PC-3 (cell line): ENCODE measurements around the gene RFTN1. TPM values are rescaled to one million over a fixed set of nuclear protein-coding genes. Genes with fewer than 3 reads are reported as not detected.

Source experiments
- ATAC-seq: fragments of 200-7000 bp; cut with Tn5 transposase; 2 replicates; pipeline ENCODE4 v1.9.1; 2020; ENCODE audit warnings: mild to moderate bottlenecking, moderate library complexity
- BruUV-seq: library from RNA; stranded (reverse); fragments of 400-500 nt; replicated peaks from 2 replicates; lab custom pipeline; 2021; lab: Mats Ljungman, UMichigan
- CTCF ChIA-PET: fragments of 300-600 bp; sonication (Branson Sonifier 250); formaldehyde crosslinking; loops from one replicate; lab custom pipeline; 2022; ENCODE audit warnings: antibody characterized with exemption; lab: Charles Lee
- POLR2A ChIA-PET: fragments of 300-600 bp; sonication (Branson Sonifier 250); formaldehyde crosslinking; loops from one replicate; lab custom pipeline; 2022; ENCODE audit warnings: antibody characterized with exemption; ENCODE audit not compliant: unreplicated experiment; lab: Charles Lee
- DNase-seq: peaks from one replicate; pipeline ENCODE4 v3.0.0-alpha.2; 2015
- H2AFZ ChIP-seq: fragments of 300-600 bp; sonication (generic); 2 replicates; pipeline ENCODE4 v1.6.0; 2016; ENCODE audit warnings: antibody characterized with exemption, low read length
- H3F3A ChIP-seq: fragments of 300-600 bp; sonication (generic); one replicate; pipeline ENCODE4 v1.6.0; 2017; ENCODE audit warnings: antibody characterized with exemption, low read length, control low read depth, mild to moderate bottlenecking; ENCODE audit not compliant: unreplicated experiment
- H3K27ac ChIP-seq: fragments of 300-600 bp; sonication (generic); 2 replicates; pipeline ENCODE4 v1.5.1; 2016; ENCODE audit warnings: mild to moderate bottlenecking, low read length
- H3K27me3 ChIP-seq: fragments of 300-600 bp; sonication (generic); 2 replicates; pipeline ENCODE4 v1.6.1; 2016; ENCODE audit warnings: low read length, mixed read lengths
- H3K36me3 ChIP-seq: fragments of 300-600 bp; sonication (generic); 2 replicates; pipeline ENCODE4 v1.6.1; 2016; ENCODE audit warnings: low read depth, mixed run types, low read length, mixed read lengths
- H3K4me1 ChIP-seq: fragments of 300-600 bp; sonication (generic); 2 replicates; pipeline ENCODE4 v1.5.1; 2016; ENCODE audit warnings: low read length; ENCODE audit not compliant: insufficient read depth
- H3K4me2 ChIP-seq: fragments of 300-600 bp; sonication (generic); 2 replicates; pipeline ENCODE4 v1.6.0; 2016; ENCODE audit warnings: low read length
- H3K4me3 ChIP-seq: fragments of 300-600 bp; sonication (generic); 2 replicates; pipeline ENCODE4 v1.5.1; 2016; ENCODE audit warnings: mild to moderate bottlenecking, low read length, mixed read lengths
- H3K79me2 ChIP-seq: fragments of 300-600 bp; sonication (generic); 2 replicates; pipeline ENCODE4 v1.6.1; 2017; ENCODE audit warnings: low read length, mixed read lengths
- H3K9ac ChIP-seq: fragments of 300-600 bp; sonication (generic); 2 replicates; pipeline ENCODE4 v1.6.0; 2016; ENCODE audit warnings: mild to moderate bottlenecking, low read length
- H3K9me2 ChIP-seq: fragments of 300-600 bp; sonication (generic); replicated peaks from 2 replicates; pipeline ENCODE4 v1.6.1; 2016; ENCODE audit warnings: mixed run types, low read length, mixed read lengths
- H3K9me3 ChIP-seq: fragments of 300-600 bp; sonication (generic); 2 replicates; pipeline ENCODE4 v1.6.1; 2016; ENCODE audit warnings: low read length, mixed read lengths
- H4K20me1 ChIP-seq: fragments of 300-600 bp; sonication (generic); 2 replicates; pipeline ENCODE4 v1.6.1; 2016; ENCODE audit warnings: low read length, mixed read lengths
- EZH2 ChIP-seq: fragments of 300-600 bp; sonication (generic); IDR thresholded peaks from one replicate; pipeline ENCODE4 v1.6.1; 2017; ENCODE audit warnings: antibody characterized with exemption, mild to moderate bottlenecking, low read length; ENCODE audit not compliant: unreplicated experiment
- EZH2phosphoT487 ChIP-seq: fragments of 300-600 bp; sonication (generic); IDR thresholded peaks from 2 replicates; pipeline ENCODE4 v1.6.1; 2018; ENCODE audit warnings: mild to moderate bottlenecking, antibody characterized with exemption, low read length, borderline replicate concordance
- intact Hi-C: fragments of 100-400 bp; cut with micrococcal nuclease; formaldehyde crosslinking; loops from 2 replicates; pipeline ENCODE4 v1.9.0; 2023
- total RNA-seq: library from RNA; depleted of rRNA; stranded (reverse); fragments of >200 nt; gene quantifications from 2 replicates; pipeline ENCODE4 v1.2.3, GENCODE V29; 2014
- TF ChIP-seq, protein P1 (sequence below): fragments of 300-600 bp; sonication (generic); conservative IDR thresholded peaks from 2 replicates; pipeline ENCODE4 v1.5.1; 2017; ENCODE audit warnings: antibody characterized with exemption, low read depth, mild to moderate bottlenecking, low read length

The RFTN1 gene
- total RNA-seq, 1 experiment from 2014 or later, result 9.7 TPM

GRCh38 chr3:16426029-16426400 lies 87.5 kb downstream of the RFTN1 start:
- TF ChIP-seq EZH2phosphoT487, result no peak
- TF ChIP-seq, protein P1, sequence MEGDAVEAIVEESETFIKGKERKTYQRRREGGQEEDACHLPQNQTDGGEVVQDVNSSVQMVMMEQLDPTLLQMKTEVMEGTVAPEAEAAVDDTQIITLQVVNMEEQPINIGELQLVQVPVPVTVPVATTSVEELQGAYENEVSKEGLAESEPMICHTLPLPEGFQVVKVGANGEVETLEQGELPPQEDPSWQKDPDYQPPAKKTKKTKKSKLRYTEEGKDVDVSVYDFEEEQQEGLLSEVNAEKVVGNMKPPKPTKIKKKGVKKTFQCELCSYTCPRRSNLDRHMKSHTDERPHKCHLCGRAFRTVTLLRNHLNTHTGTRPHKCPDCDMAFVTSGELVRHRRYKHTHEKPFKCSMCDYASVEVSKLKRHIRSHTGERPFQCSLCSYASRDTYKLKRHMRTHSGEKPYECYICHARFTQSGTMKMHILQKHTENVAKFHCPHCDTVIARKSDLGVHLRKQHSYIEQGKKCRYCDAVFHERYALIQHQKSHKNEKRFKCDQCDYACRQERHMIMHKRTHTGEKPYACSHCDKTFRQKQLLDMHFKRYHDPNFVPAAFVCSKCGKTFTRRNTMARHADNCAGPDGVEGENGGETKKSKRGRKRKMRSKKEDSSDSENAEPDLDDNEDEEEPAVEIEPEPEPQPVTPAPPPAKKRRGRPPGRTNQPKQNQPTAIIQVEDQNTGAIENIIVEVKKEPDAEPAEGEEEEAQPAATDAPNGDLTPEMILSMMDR, result no peak
- TF ChIP-seq EZH2, result no peak

DNA sequence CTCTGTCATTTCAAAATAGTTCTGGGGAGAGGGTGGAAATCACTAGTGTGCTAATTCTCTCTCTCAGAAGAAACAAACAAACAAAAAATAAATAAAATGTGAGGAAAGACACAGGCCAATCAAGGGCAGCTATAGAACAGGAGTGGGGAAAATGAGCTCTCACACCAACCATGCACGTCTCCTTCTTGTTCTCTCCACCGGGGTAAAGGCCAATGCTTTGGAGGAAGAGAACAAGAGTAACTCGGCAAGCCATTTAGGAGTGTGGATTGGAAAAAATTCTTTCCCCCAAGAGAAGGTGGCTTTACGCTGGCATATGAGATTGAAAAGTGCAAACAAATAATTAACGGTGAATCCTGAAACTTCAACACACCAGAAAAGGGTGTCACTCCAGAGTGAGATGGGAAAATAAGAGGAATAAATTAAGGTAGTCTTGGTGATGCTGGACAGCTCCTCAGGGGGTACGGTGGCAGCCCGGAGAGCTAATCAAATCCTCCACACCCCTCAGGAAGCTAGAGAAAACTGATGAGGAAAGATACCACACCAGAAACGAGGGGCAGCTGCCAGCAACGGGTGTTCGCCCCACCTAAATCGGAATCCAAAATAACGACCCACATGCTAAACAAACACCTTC lies 88.0 kb downstream of the RFTN1 start:
- BruUV-seq, result no TSS peak
- Histone ChIP-seq H2AFZ (no peak overlapping the region), H3K27ac (no peak overlapping the region), H4K20me1 (no peaks in the 10 kb centered on the region), H3K4me2 (no peak overlapping the region), H3F3A (no peaks in the 10 kb centered on the region), H3K4me1 (no peaks in the 10 kb centered on the region), H3K9ac (no peak overlapping the region), H3K9me3 (no peaks in the 10 kb centered on the region), H3K4me3 (no peak overlapping the region), H3K27me3 (no peaks in the 10 kb centered on the region), H3K79me2 (no peaks in the 10 kb centered on the region), H3K36me3 (no peaks in the 10 kb centered on the region), H3K9me2 (no peaks in the 10 kb centered on the region)
- ChIA-PET CTCF (no interaction called here), POLR2A (no interaction called here)
- ATAC-seq (no peak), DNase-seq (no peak)
- intact Hi-C loops, result no loop called here
- TF ChIP-seq, protein P1, result no peak
- TF ChIP-seq EZH2 (no peak), EZH2phosphoT487 (no peak)

More at GRCh38 chr3:16426029-16426400, 87.5 kb downstream of the RFTN1 start:
- Histone ChIP-seq H3K9me3 (no peaks in the 10 kb centered on the region), H2AFZ (no peak overlapping the region), H3K27me3 (no peaks in the 10 kb centered on the region), H3K27ac (no peak overlapping the region), H4K20me1 (no peaks in the 10 kb centered on the region), H3K9me2 (no peaks in the 10 kb centered on the region), H3K9ac (no peak overlapping the region), H3K4me2 (no peak overlapping the region), H3K4me1 (no peaks in the 10 kb centered on the region), H3K36me3 (no peaks in the 10 kb centered on the region), H3F3A (no peaks in the 10 kb centered on the region), H3K79me2 (no peaks in the 10 kb centered on the region), H3K4me3 (no peak overlapping the region)
- DNase-seq (no peak), ATAC-seq (no peak)
- no TSS peak for BruUV-seq
- POLR2A ChIA-PET, result no interaction called here
- CTCF ChIA-PET, result no interaction called here
- intact Hi-C loops, result no loop called here

GRCh38 chr3:16423947-16424673 lies 89.4 kb downstream of the RFTN1 start:
- TF ChIP-seq EZH2phosphoT487, result no peak
- no peak for TF ChIP-seq EZH2
- TF ChIP-seq, protein P1, result no peak
- Histone ChIP-seq H2AFZ (no peak overlapping the region), H4K20me1 (no peaks in the 10 kb centered on the region), H3K4me1 (peaks cover 5% of the 10 kb centered on the region; the same call in 1 of the 2 replicates), H3K4me3 (no peak overlapping the region), H3K4me2 (no peak overlapping the region), H3K36me3 (no peaks in the 10 kb centered on the region), H3K27ac (no peak overlapping the region), H3K9me2 (no peaks in the 10 kb centered on the region), H3K9ac (no peak overlapping the region), H3K79me2 (no peaks in the 10 kb centered on the region), H3K9me3 (no peaks in the 10 kb centered on the region), H3F3A (no peaks in the 10 kb centered on the region), H3K27me3 (no peaks in the 10 kb centered on the region)
- intact Hi-C loops, result no loop called here
- POLR2A ChIA-PET, result no interaction called here
- CTCF ChIA-PET, result no interaction called here
- no peak for ATAC-seq
- BruUV-seq, result no TSS peak
- no peak for DNase-seq
